ENCODE results near the gene BCORL1.

The BCORL1 gene

GRCh38 chrX:130001893-130002292 lies 19.5 kb downstream of the BCORL1 start:
- Histone ChIP-seq H3K23ac (ENCODE audit: low read depth, low read length, poor library complexity) (no peak overlapping the region), H2BK120ac (ENCODE audit: low read depth, low read length) (no peak overlapping the region), H3K27me3 (ENCODE audit: control insufficient read depth in 3 of 3, insufficient read depth in 3 of 3, low read depth in 1 of 3, low read length in 3 of 3) (no peaks in the 10 kb centered on the region), H4K8ac (ENCODE audit: low read depth, low read length) (no peak overlapping the region), H2BK12ac (ENCODE audit: low read length) (no peak overlapping the region), H3K14ac (ENCODE audit: low read length) (no peak overlapping the region), H3K9me3 (replicated peaks in 1 of 2; ENCODE audit: control insufficient read depth in 2 of 2, insufficient read depth in 1 of 2, low read depth in 1 of 2, low read length in 2 of 2) (no peaks in the 10 kb centered on the region), H2AK5ac (ENCODE audit: low read depth, low read length) (no peak overlapping the region), H3K27ac (replicated peaks; ENCODE audit: low read length) (no peak overlapping the region), H3K9ac (ENCODE audit: low read depth, low read length, poor library complexity) (no peak overlapping the region), H2BK5ac (ENCODE audit: low read length) (no peak overlapping the region), H2AFZ (ENCODE audit: low read length) (no peak overlapping the region), H3K4me1 (ENCODE audit: control insufficient read depth in 2 of 2, insufficient read depth in 1 of 2, low read depth in 1 of 2, low read length in 2 of 2) (peaks cover 0 to 9% of the 10 kb centered on the region in 2 donors), H3K4me3 (ENCODE audit: low read length in 2 of 2) (no peak overlapping the region), H2BK15ac (ENCODE audit: low read length) (no peak overlapping the region), H3K18ac (ENCODE audit: low read length) (no peak overlapping the region), H4K91ac (ENCODE audit: low read depth, low read length, poor library complexity) (no peak overlapping the region), H3K4ac (ENCODE audit: low read length) (no peak overlapping the region), H3K79me1 (ENCODE audit: low read depth, low read length) (peaks cover 1% of the 10 kb centered on the region), H3K4me2 (ENCODE audit: insufficient read depth, low read length, poor library complexity, severe bottlenecking) (no peak overlapping the region), H3K36me3 (replicated peaks in 1 of 2; ENCODE audit: control insufficient read depth in 2 of 2, insufficient read depth in 2 of 2, low read length in 2 of 2) (peaks cover 3 to 12% of the 10 kb centered on the region in 2 donors)
- DNase-seq (ENCODE audit: low spot score): no peak
- no CpG with 5 or more reads among the region's 6 CpGs for WGBS, 2 donors (ENCODE audit: extremely low coverage in 2 of 2, insufficient read length in 2 of 2, insufficient replicate concordance in 1 of 2)

GRCh38 chrX:130002541-130002940 lies 20.1 kb downstream of the BCORL1 start:
- Histone ChIP-seq H4K8ac (ENCODE audit: low read depth, low read length) (no peak overlapping the region), H3K4me3 (ENCODE audit: low read length in 2 of 2) (no peak overlapping the region), H3K79me1 (ENCODE audit: low read depth, low read length) (peaks cover 1% of the 10 kb centered on the region), H2BK12ac (ENCODE audit: low read length) (no peak overlapping the region), H3K27ac (replicated peaks; ENCODE audit: low read length) (no peak overlapping the region), H3K9me3 (replicated peaks in 1 of 2; ENCODE audit: control insufficient read depth in 2 of 2, insufficient read depth in 1 of 2, low read depth in 1 of 2, low read length in 2 of 2) (no peaks in the 10 kb centered on the region), H3K18ac (ENCODE audit: low read length) (no peak overlapping the region), H2BK120ac (ENCODE audit: low read depth, low read length) (no peak overlapping the region), H2AFZ (ENCODE audit: low read length) (no peak overlapping the region), H2AK5ac (ENCODE audit: low read depth, low read length) (no peak overlapping the region), H4K91ac (ENCODE audit: low read depth, low read length, poor library complexity) (no peak overlapping the region), H2BK5ac (ENCODE audit: low read length) (no peak overlapping the region), H3K4ac (ENCODE audit: low read length) (no peak overlapping the region), H2BK15ac (ENCODE audit: low read length) (no peak overlapping the region), H3K36me3 (replicated peaks in 1 of 2; ENCODE audit: control insufficient read depth in 2 of 2, insufficient read depth in 2 of 2, low read length in 2 of 2) (peaks cover 3 to 15% of the 10 kb centered on the region in 2 donors), H3K9ac (ENCODE audit: low read depth, low read length, poor library complexity) (no peak overlapping the region), H3K4me2 (ENCODE audit: insufficient read depth, low read length, poor library complexity, severe bottlenecking) (no peak overlapping the region), H3K23ac (ENCODE audit: low read depth, low read length, poor library complexity) (no peak overlapping the region), H3K27me3 (ENCODE audit: control insufficient read depth in 3 of 3, insufficient read depth in 3 of 3, low read depth in 1 of 3, low read length in 3 of 3) (no peaks in the 10 kb centered on the region), H3K14ac (ENCODE audit: low read length) (no peak overlapping the region), H3K4me1 (ENCODE audit: control insufficient read depth in 2 of 2, insufficient read depth in 1 of 2, low read depth in 1 of 2, low read length in 2 of 2) (peaks cover 0 to 9% of the 10 kb centered on the region in 2 donors)
- no peak for DNase-seq (ENCODE audit: low spot score)
- WGBS, 2 donors (ENCODE audit: extremely low coverage in 2 of 2, insufficient read length in 2 of 2, insufficient replicate concordance in 1 of 2): 92 to 100% methylated on average over 1 of the region's 1 CpG

- no peaks in the 10 kb centered on the region for H3K27me3 ChIP-seq (ENCODE audit: control insufficient read depth in 3 of 3, insufficient read depth in 3 of 3, low read depth in 1 of 3, low read length in 3 of 3)
- H3K79me1 ChIP-seq (ENCODE audit: low read depth, low read length): no peaks in the 10 kb centered on the region
- H3K27ac ChIP-seq (replicated peaks; ENCODE audit: low read length): no peak overlapping the region
- no peak overlapping the region for H3K9ac ChIP-seq (ENCODE audit: low read depth, low read length, poor library complexity)
- no peak overlapping the region for H3K4me2 ChIP-seq (ENCODE audit: insufficient read depth, low read length, poor library complexity, severe bottlenecking)
- H3K9me3 ChIP-seq (replicated peaks in 1 of 2; ENCODE audit: control insufficient read depth in 2 of 2, insufficient read depth in 1 of 2, low read depth in 1 of 2, low read length in 2 of 2): no peaks in the 10 kb centered on the region
- no peak overlapping the region for H4K91ac ChIP-seq (ENCODE audit: low read depth, low read length, poor library complexity)
- H2BK15ac ChIP-seq (ENCODE audit: low read length): no peak overlapping the region
- H2BK120ac ChIP-seq (ENCODE audit: low read depth, low read length): no peak overlapping the region
- no peak overlapping the region for H2AFZ ChIP-seq (ENCODE audit: low read length)
- H2AK5ac ChIP-seq (ENCODE audit: low read depth, low read length): no peak overlapping the region
- DNase-seq (ENCODE audit: low spot score): no peak
- no peak overlapping the region for H3K18ac ChIP-seq (ENCODE audit: low read length)
- H2BK12ac ChIP-seq (ENCODE audit: low read length): no peak overlapping the region
- no peak overlapping the region for H4K8ac ChIP-seq (ENCODE audit: low read depth, low read length)
- H3K23ac ChIP-seq (ENCODE audit: low read depth, low read length, poor library complexity): no peak overlapping the region
- H3K4me3 ChIP-seq (ENCODE audit: low read length in 2 of 2): no peak overlapping the region
- peaks cover 7 to 21% of the 10 kb centered on the region in 2 donors for H3K36me3 ChIP-seq (replicated peaks in 1 of 2; ENCODE audit: control insufficient read depth in 2 of 2, insufficient read depth in 2 of 2, low read length in 2 of 2)
- H3K4me1 ChIP-seq (ENCODE audit: control insufficient read depth in 2 of 2, insufficient read depth in 1 of 2, low read depth in 1 of 2, low read length in 2 of 2): peaks cover 0 to 9% of the 10 kb centered on the region in 2 donors
- WGBS, 2 donors (ENCODE audit: extremely low coverage in 2 of 2, insufficient read length in 2 of 2, insufficient replicate concordance in 1 of 2): no CpG with 5 or more reads among the region's 13 CpGs
- H2BK5ac ChIP-seq (ENCODE audit: low read length): no peak overlapping the region
- no peak overlapping the region for H3K4ac ChIP-seq (ENCODE audit: low read length)
- H3K14ac ChIP-seq (ENCODE audit: low read length): no peak overlapping the region
Measured at GRCh38 chrX:130005089-130005807, 22.8 kb downstream of the BCORL1 start.

GRCh38 chrX:130009658-130010223 lies 27.3 kb downstream of the BCORL1 start:
- Histone ChIP-seq H2BK15ac (ENCODE audit: low read length) (no peak overlapping the region), H2BK120ac (ENCODE audit: low read depth, low read length) (no peak overlapping the region), H3K27me3 (ENCODE audit: control insufficient read depth in 3 of 3, insufficient read depth in 3 of 3, low read depth in 1 of 3, low read length in 3 of 3) (no peaks in the 10 kb centered on the region), H3K9ac (ENCODE audit: low read depth, low read length, poor library complexity) (no peak overlapping the region), H3K9me3 (replicated peaks in 1 of 2; ENCODE audit: control insufficient read depth in 2 of 2, insufficient read depth in 1 of 2, low read depth in 1 of 2, low read length in 2 of 2) (no peaks in the 10 kb centered on the region), H3K4me3 (ENCODE audit: low read length in 2 of 2) (no peak overlapping the region), H2AK5ac (ENCODE audit: low read depth, low read length) (no peak overlapping the region), H3K36me3 (replicated peaks in 1 of 2; ENCODE audit: control insufficient read depth in 2 of 2, insufficient read depth in 2 of 2, low read length in 2 of 2) (peaks cover 23 to 47% of the 10 kb centered on the region in 2 donors), H3K79me1 (ENCODE audit: low read depth, low read length) (peaks cover under 1% of the 10 kb centered on the region), H3K14ac (ENCODE audit: low read length) (no peak overlapping the region), H2BK12ac (ENCODE audit: low read length) (no peak overlapping the region), H4K91ac (ENCODE audit: low read depth, low read length, poor library complexity) (no peak overlapping the region), H3K4me2 (ENCODE audit: insufficient read depth, low read length, poor library complexity, severe bottlenecking) (no peak overlapping the region), H3K18ac (ENCODE audit: low read length) (no peak overlapping the region), H3K4me1 (ENCODE audit: control insufficient read depth in 2 of 2, insufficient read depth in 1 of 2, low read depth in 1 of 2, low read length in 2 of 2) (no peaks in the 10 kb centered on the region), H3K4ac (ENCODE audit: low read length) (no peak overlapping the region), H2AFZ (ENCODE audit: low read length) (no peak overlapping the region), H4K8ac (ENCODE audit: low read depth, low read length) (no peak overlapping the region), H3K27ac (replicated peaks; ENCODE audit: low read length) (no peak overlapping the region), H2BK5ac (ENCODE audit: low read length) (no peak overlapping the region), H3K23ac (ENCODE audit: low read depth, low read length, poor library complexity) (no peak overlapping the region)
- no peak for DNase-seq (ENCODE audit: low spot score)
- WGBS, 2 donors (ENCODE audit: extremely low coverage in 2 of 2, insufficient read length in 2 of 2, insufficient replicate concordance in 1 of 2): no CpG with 5 or more reads among the region's 10 CpGs

All from neuronal stem cell (in vitro differentiated cells).